Liver (tissue), 3 donors: Measurements from ENCODE around the gene ULBP1.

Experiments used
- CTCF ChIP-seq: fragments of 150-350 bp; IDR thresholded peaks from 2 replicates; pipeline ENCODE4 v1.5.1; 2017; ENCODE audit warnings: improper control_type of control experiment, low read depth, low read length; ENCODE audit not compliant: missing input control
- TAF1 ChIP-seq: conservative IDR thresholded peaks from 2 replicates; pipeline ENCODE4 v1.6.1; 2016; ENCODE audit warnings: antibody characterized with exemption, mild to moderate bottlenecking
- YY1 ChIP-seq: IDR thresholded peaks from 2 replicates; pipeline ENCODE4 v1.6.1; 2016; ENCODE audit warnings: antibody characterized with exemption, mild to moderate bottlenecking
- donor health status: healthy.
- donor health status: healthy.

DNA sequence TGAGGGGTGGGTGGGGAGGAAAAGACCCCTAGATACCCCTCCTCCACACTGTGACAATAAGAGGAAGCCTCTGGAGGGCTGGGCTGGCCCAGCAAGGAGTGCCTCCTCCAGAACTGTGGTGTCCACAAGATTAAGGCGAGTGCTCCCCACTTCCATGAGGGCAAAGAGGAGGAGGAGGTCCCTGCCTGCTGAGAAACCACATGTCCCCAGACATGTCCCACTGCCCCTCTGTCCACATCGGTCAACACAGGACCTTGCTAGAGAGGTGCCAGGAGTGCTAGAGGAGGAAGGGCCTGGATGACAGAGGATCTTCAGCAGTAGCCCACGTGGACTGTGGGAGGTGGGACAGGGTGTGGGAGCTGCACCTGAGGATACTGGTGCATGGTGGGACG lies 43.9 kb upstream of the ULBP1 start:
- TF ChIP-seq CTCF (no peak), YY1 (no peak), TAF1 (no peak)
